HepG2 (cell line): ENCODE results near the gene CCDC201. TPM values are rescaled to one million over a fixed set of nuclear protein-coding genes. Genes with fewer than 3 reads are reported as not detected.
A peak's percentile ranks its signal among the peaks of the same experiment; 100 is the strongest.

Experiments used
- ATAC-seq: fragments of 200-7000 bp; cut with Tn5 transposase; 3 replicates; pipeline ENCODE4 v1.9.1; 2020; ENCODE audit warnings: mild to moderate bottlenecking, moderate library complexity
- Bru-seq: library from RNA; stranded (reverse); fragments of 400-500 nt; gene quantifications from one replicate; lab custom pipeline; 2021; lab: Mats Ljungman, UMichigan
- BruChase-seq, 2 experiments: library from RNA; stranded (reverse); fragments of 400-500 nt; gene quantifications; one replicate each; lab custom pipeline; 2021; lab: Mats Ljungman, UMichigan
- BruUV-seq: library from RNA; stranded (reverse); fragments of 400-500 nt; replicated peaks from 2 replicates; lab custom pipeline; 2021; lab: Mats Ljungman, UMichigan
- CTCF ChIA-PET: fragments of 300-600 bp; formaldehyde crosslinking; extraction: SDS; loops from one replicate; lab custom pipeline; 2021; ENCODE audit warnings: low total read pairs, inconsistent platforms, low intra/inter-chr PET ratio; lab: Yijun Ruan, JAX
- POLR2A ChIA-PET: fragments of 350-600 bp; sonication (Branson Sonifier 250); formaldehyde crosslinking; loops from one replicate; lab custom pipeline; 2020; ENCODE audit warnings: antibody characterized with exemption, inconsistent platforms; lab: Yijun Ruan, JAX
- DNase-seq: peaks from one replicate; pipeline ENCODE4 v3.0.0-alpha.2; 2015; ENCODE audit warnings: low spot score
- FAIRE-seq: peaks from 3 replicates; lab custom pipeline; 2011; peaks lifted over from hg19 to GRCh38; lab: Jason Lieb, UNC
- H2AFZ ChIP-seq: one replicate; pipeline ENCODE4 v1.6.1; 2011; ENCODE audit warnings: low read length, inconsistent platforms
- H3K27ac ChIP-seq: fragments of 300-600 bp; 3 replicates; pipeline ENCODE4 v1.8.0; 2011; ENCODE audit warnings: mixed run types, mild to moderate bottlenecking, mixed read lengths, low read length, inconsistent platforms; ENCODE audit not compliant: insufficient read depth; ENCODE audit errors: extremely low read length
- H3K27me3 ChIP-seq, 2 experiments: fragments of 200-600 bp in 1 of 2; 2 replicates in 1 of 2; 3 replicates in 1 of 2; pipeline versions ENCODE4 v1.6.0 to v1.8.0; 2011; ENCODE audit warnings: low read length in 2 of 2, mild to moderate bottlenecking in 2 of 2, moderate library complexity in 2 of 2, inconsistent platforms in 1 of 2; ENCODE audit not compliant: insufficient read depth in 2 of 2, control insufficient read depth in 1 of 2
- H3K36me3 ChIP-seq, 2 experiments: fragments of 200-600 bp in 1 of 2; replicated peaks in 1 of 2; 2 replicates in 1 of 2; 3 replicates in 1 of 2; pipeline versions ENCODE4 v1.5.1 to v1.8.0; 2011; ENCODE audit warnings: low read length in 2 of 2, inconsistent platforms in 1 of 2; ENCODE audit not compliant: insufficient read depth in 2 of 2, control insufficient read depth in 1 of 2
- H3K4me1 ChIP-seq: 2 replicates; pipeline ENCODE4 v1.5.1; 2012; ENCODE audit warnings: low read length, inconsistent platforms; ENCODE audit not compliant: insufficient read depth
- H3K4me2 ChIP-seq: 2 replicates; pipeline ENCODE4 v1.6.0; 2011; ENCODE audit warnings: low read depth, low read length, inconsistent platforms
- H3K4me3 ChIP-seq, 3 experiments: fragments of 200-600 bp in 1 of 3; sonication (generic), shearing (Covaris generic) in 1 of 3; replicated peaks in 1 of 3; 2 replicates each; pipeline ENCODE4 v1.5.1; 2011 to 2016; ENCODE audit warnings: low read length in 3 of 3, inconsistent platforms in 2 of 3, low read depth in 2 of 3, mild to moderate bottlenecking in 2 of 3, control low read depth in 1 of 3, mixed read lengths in 1 of 3; ENCODE audit not compliant: insufficient read depth in 1 of 3
- H3K79me2 ChIP-seq: one replicate; pipeline ENCODE4 v1.6.1; 2011; ENCODE audit warnings: low read length, inconsistent platforms; ENCODE audit not compliant: insufficient read depth
- H3K9ac ChIP-seq: 2 replicates; pipeline ENCODE4 v1.6.0; 2011; ENCODE audit warnings: mild to moderate bottlenecking, low read depth, low read length, inconsistent platforms; ENCODE audit not compliant: insufficient read depth
- H3K9me3 ChIP-seq: 2 replicates; pipeline ENCODE4 v1.5.1; 2012; ENCODE audit warnings: mild to moderate bottlenecking, low read length
- H4K20me1 ChIP-seq: 2 replicates; pipeline ENCODE4 v1.6.0; 2011; ENCODE audit warnings: inconsistent platforms, mild to moderate bottlenecking, low read length, moderate library complexity; ENCODE audit not compliant: insufficient read depth
- GABPB1 ChIP-seq: IDR thresholded peaks from 2 replicates; pipeline ENCODE4 v1.6.1; 2016; ENCODE audit warnings: mild to moderate bottlenecking, missing genetic modification reagents, moderate library complexity, missing compliant biosample characterization
- HMG20B ChIP-seq: conservative IDR thresholded peaks from 2 replicates; pipeline ENCODE4 v1.6.1; 2016; ENCODE audit warnings: missing genetic modification reagents, missing compliant biosample characterization
- HNF4G ChIP-seq, 2 experiments: sonication (generic) in 1 of 2; formaldehyde crosslinking in 1 of 2; IDR thresholded peaks; 2 replicates each; pipeline versions ENCODE4 v1.4.0 to v1.6.1; 2011 to 2020; ENCODE audit warnings: borderline replicate concordance in 2 of 2, low read depth in 2 of 2, mild to moderate bottlenecking in 2 of 2, low read length in 1 of 2, missing genetic modification reagents in 1 of 2, moderate library complexity in 1 of 2
- NFATC3 ChIP-seq: sonication (generic); formaldehyde crosslinking; IDR thresholded peaks from 2 replicates; pipeline ENCODE4 v1.5.1; 2020; ENCODE audit warnings: mild to moderate bottlenecking, missing genetic modification reagents
- RBM39 ChIP-seq: fragments of 200-400 bp; formaldehyde crosslinking; IDR thresholded peaks from one replicate; pipeline ENCODE4 v1.6.1; 2018; ENCODE audit warnings: antibody characterized with exemption, mild to moderate bottlenecking, low read depth, low read length; ENCODE audit not compliant: poor library complexity, severe bottlenecking
- SMAD1 ChIP-seq: sonication (generic); formaldehyde crosslinking; IDR thresholded peaks from 2 replicates; pipeline ENCODE4 v1.4.0; 2020; ENCODE audit warnings: missing genetic modification reagents, low read depth, mild to moderate bottlenecking, borderline replicate concordance
- TBL1XR1 ChIP-seq: fragments of 150-350 bp; IDR thresholded peaks from 2 replicates; pipeline ENCODE4 v1.6.1; 2014; ENCODE audit warnings: borderline replicate concordance, low read length; ENCODE audit not compliant: partially characterized antibody
- ZFP82 ChIP-seq: sonication (generic); formaldehyde crosslinking; IDR thresholded peaks from 2 replicates; pipeline ENCODE4 v1.5.1; 2020; ENCODE audit warnings: mild to moderate bottlenecking, missing genetic modification reagents, borderline replicate concordance
- ZNF34 ChIP-seq: sonication (generic); formaldehyde crosslinking; IDR thresholded peaks from 2 replicates; pipeline ENCODE4 v1.4.0; 2020; ENCODE audit warnings: mild to moderate bottlenecking, missing genetic modification reagents, borderline replicate concordance
- ZNF619 ChIP-seq: sonication (generic); formaldehyde crosslinking; IDR thresholded peaks from 2 replicates; pipeline ENCODE4 v1.4.0; 2020; ENCODE audit warnings: mild to moderate bottlenecking, missing genetic modification reagents
- WGBS: methylation state at CpG from one replicate; pipeline ENCODE4 v1.1.6; 2017; ENCODE audit warnings: low lambda C conversion rate; 5-methylcytosine and 5-hydroxymethylcytosine counted together
- in situ Hi-C: cut with HindIII; loops from 2 replicates; pipeline ENCODE4 v1.10.0; 2017; ENCODE audit warnings: low pct_unique_long_range_greater_than_20kb; ENCODE audit not compliant: extremely low pct_ligation_motif_present
- intact Hi-C: fragments of 100-400 bp; cut with micrococcal nuclease; formaldehyde crosslinking; loops from one replicate; pipeline ENCODE4 v1.10.0; 2022; ENCODE audit not compliant: unreplicated experiment
- long read RNA-seq, 2 experiments: library from RNA in 1 of 2; library from polyadenylated mRNA in 1 of 2; stranded (forward) in 1 of 2; unstranded in 1 of 2; transcript quantifications; one replicate each; pipeline ENCODE4 v2.0.0, GENCODE V29; 2019 to 2022
- polyA minus RNA-seq, 3 experiments: library from RNA; depleted of rRNA, polyadenylated mRNA; stranded (reverse); fragments of >200 nt; gene quantifications; 2 replicates each; pipeline ENCODE4 v1.2.3, GENCODE V29; 2011; ENCODE audit warnings: low replicate concordance in 1 of 3
- polyA plus RNA-seq, 8 experiments: library from polyadenylated mRNA; depleted of rRNA in 3 of 8; stranded (reverse) in 7 of 8; unstranded in 1 of 8; fragments of >200 nt; fragmentation: Illumina TruSeq in 4 of 8; extraction: Trizol in 4 of 8; gene quantifications; 2 replicates each; pipeline versions ENCODE4 v1.2.1 to v1.2.3, GENCODE V29; 2011 to 2016; ENCODE audit warnings: low read depth in 4 of 8, missing spikeins in 1 of 8, mixed read lengths in 1 of 8; ENCODE audit not compliant: insufficient read depth in 1 of 8
- total RNA-seq, 5 experiments: library from RNA; depleted of rRNA; stranded (reverse); fragments of >200 nt; fragmentation: Illumina TruSeq; extraction: Trizol; gene quantifications; 2 replicates each; pipeline ENCODE4 v1.2.3, GENCODE V29; 2016; ENCODE audit warnings: low read depth in 1 of 5

CCDC201 gene, protein sequence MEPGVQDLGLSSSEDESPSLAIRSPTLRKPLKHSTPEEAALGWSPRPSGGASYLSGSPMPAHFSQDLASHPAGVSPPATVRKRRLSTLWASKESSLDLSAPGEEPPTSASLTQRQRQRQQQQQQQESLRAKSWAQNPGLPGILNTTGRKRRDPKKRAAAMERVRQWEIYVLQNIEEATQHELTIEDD
- not detected in 2 replicates for total RNA-seq (2016; rRNA removed; fragmentation: Illumina TruSeq; extraction: Trizol)
- not detected in 2 replicates for total RNA-seq (2016; cell fraction: cytosol; rRNA removed; fragmentation: Illumina TruSeq; extraction: Trizol; ENCODE audit: low read depth)
- not detected in 2 replicates for total RNA-seq (2016; cell fraction: insoluble cytoplasmic fraction; rRNA removed; fragmentation: Illumina TruSeq; extraction: Trizol)
- total RNA-seq (2016; cell fraction: membrane; rRNA removed; fragmentation: Illumina TruSeq; extraction: Trizol) = not detected in 2 replicates
- total RNA-seq (2016; cell fraction: nucleus; rRNA removed; fragmentation: Illumina TruSeq; extraction: Trizol) = not detected in 2 replicates
- 0.92 and 2.3 TPM in 2 replicates for polyA plus RNA-seq (2011; rRNA removed)
- polyA plus RNA-seq (2011; cell fraction: cytosol; rRNA removed) = 0.56 and 1.3 TPM in 2 replicates
- polyA plus RNA-seq (2011; cell fraction: nucleus; rRNA removed) = 0.79 and 1.6 TPM in 2 replicates
- polyA plus RNA-seq (2012) = 1.8 and 2.3 TPM in 2 replicates
- polyA plus RNA-seq (2016; cell fraction: cytosol; fragmentation: Illumina TruSeq; extraction: Trizol; ENCODE audit: low read depth) = not detected in 2 replicates
- not detected in 2 replicates for polyA plus RNA-seq (2016; cell fraction: insoluble cytoplasmic fraction; fragmentation: Illumina TruSeq; extraction: Trizol; ENCODE audit: low read depth)
- polyA plus RNA-seq (2016; cell fraction: membrane; fragmentation: Illumina TruSeq; extraction: Trizol; ENCODE audit: low read depth) = not detected in 2 replicates
- not detected in 2 replicates for polyA plus RNA-seq (2016; cell fraction: nucleus; fragmentation: Illumina TruSeq; extraction: Trizol; ENCODE audit: insufficient read depth, low read depth)
- 0.34 TPM in 1 of 2 replicates, not detected in the other for polyA minus RNA-seq (2011; rRNA and poly(A)+ RNA removed; ENCODE audit: low replicate concordance)
- polyA minus RNA-seq (2011; cell fraction: cytosol; rRNA and poly(A)+ RNA removed) = 0.35 and 0.59 TPM in 2 replicates
- polyA minus RNA-seq (2011; cell fraction: nucleus; rRNA and poly(A)+ RNA removed) = 0.26 and 0.75 TPM in 2 replicates
- not detected for Bru-seq, nascent RNA
- percentile 8 among the genes with signal in this experiment for BruChase-seq, experiment 1, labeled RNA remaining after a 6-hour chase
- BruChase-seq, experiment 2, labeled RNA remaining after a 2-hour chase = not detected
- long read RNA-seq, experiment 1 = 0 reads
- long read RNA-seq, experiment 2 = 0 reads

DNA sequence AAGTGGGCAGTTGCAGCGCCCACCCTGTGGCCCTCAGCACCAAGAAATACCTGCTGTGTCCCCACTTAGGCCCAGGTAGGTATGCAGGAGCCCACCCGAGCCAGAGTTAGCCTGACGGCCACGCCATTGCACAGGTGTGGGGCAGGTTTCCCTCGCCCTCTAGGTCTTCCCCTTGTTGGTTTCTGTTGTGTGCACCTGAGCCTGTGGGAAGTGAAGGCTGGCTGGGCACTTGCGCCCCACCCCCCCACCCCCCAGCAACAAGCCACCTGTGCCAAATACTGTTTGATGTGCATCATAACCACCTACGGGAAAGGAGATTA is at the start of gene CCDC201:
Gene CCDC201 (minus strand): TSS at position 48 of the 320 bp plus-strand sequence. CDS start 75 bp downstream, outside the sequence.
- FAIRE-seq (no peak), ATAC-seq (no peak), DNase-seq (no peak)
- H3K36me3 ChIP-seq = no peaks in the 10 kb centered on the region
- intact Hi-C loops = loop anchor here (5.0 kb wide), 1 partner anchor 34 kb away; no protein-coding TSS in a partner anchor
- POLR2A ChIA-PET = interaction anchor here (3.7 to 8.5 kb wide), 3 partner anchors 10 to 21 kb away, joined by 38 to 117 read pairs (median 64); partner anchors contain the start of gene IGFBP1
- 0 out of 2 replicates have a peak, but pooled peaks have one; percentile 1 for TF ChIP-seq ZNF619
- no peak for TF ChIP-seq HNF4G (IDR thresholded peaks at IDR 0.05; ENCODE audit: borderline replicate concordance, low read depth, low read length)
- TF ChIP-seq HNF4G (CRISPR knock-in tag; IDR thresholded peaks at IDR 0.05; ENCODE audit: borderline replicate concordance, low read depth) = no peak
- no peak for TF ChIP-seq HMG20B
- TF ChIP-seq ZFP82 (CRISPR knock-in tag) = no peak
- TF ChIP-seq GABPB1 = 0 out of 2 replicates have a peak, but pooled peaks have one; percentile 13
- TF ChIP-seq TBL1XR1 = no peak
- no peak for TF ChIP-seq ZNF34
- no peak for TF ChIP-seq SMAD1 (CRISPR knock-in tag)
- no peak for TF ChIP-seq RBM39
- no peak for TF ChIP-seq NFATC3 (CRISPR knock-in tag)
- in situ Hi-C loops = no loop called here
- no TSS peak for BruUV-seq
- peaks cover 7% of the 10 kb centered on the region; the same call in 1 of the 2 replicates for H3K9me3 ChIP-seq
- H2AFZ ChIP-seq = no peak within 1 kb of the TSS
- H3K9ac ChIP-seq = no peak within 1 kb of the TSS; the same call in 1 of the 2 replicates
- H3K79me2 ChIP-seq = no peaks in the 10 kb centered on the region
- H3K27me3 ChIP-seq = no peaks in the 10 kb centered on the region
- peak within 1 kb of the TSS in 1 of 3 experiments; percentile 33; a peak in 2 of 6 replicates for H3K4me3 ChIP-seq
- H4K20me1 ChIP-seq = no peaks in the 10 kb centered on the region
- CTCF ChIA-PET = interaction anchor here (0.8 to 2.5 kb wide), 5 partner anchors 9 to 50 kb away, joined by 3 to 11 read pairs (median 6); no protein-coding TSS in a partner anchor
- WGBS = 96% methylated on average over 7 of the region's 7 CpGs
- peak within 1 kb of the TSS; percentile 56 for H3K27ac ChIP-seq
- peaks cover 66% of the 10 kb centered on the region for H3K4me1 ChIP-seq
- peak within 1 kb of the TSS; percentile 46 for H3K4me2 ChIP-seq
